GM10847 (cell line): ENCODE data around the gene SEZ6.

ENCODE experiments used
- POLR2A ChIP-seq: IDR thresholded peaks from 2 replicates; pipeline ENCODE4 v1.6.1; 2011; ENCODE audit not compliant: insufficient read length; ENCODE audit errors: extremely low read depth

Gene SEZ6

DNA sequence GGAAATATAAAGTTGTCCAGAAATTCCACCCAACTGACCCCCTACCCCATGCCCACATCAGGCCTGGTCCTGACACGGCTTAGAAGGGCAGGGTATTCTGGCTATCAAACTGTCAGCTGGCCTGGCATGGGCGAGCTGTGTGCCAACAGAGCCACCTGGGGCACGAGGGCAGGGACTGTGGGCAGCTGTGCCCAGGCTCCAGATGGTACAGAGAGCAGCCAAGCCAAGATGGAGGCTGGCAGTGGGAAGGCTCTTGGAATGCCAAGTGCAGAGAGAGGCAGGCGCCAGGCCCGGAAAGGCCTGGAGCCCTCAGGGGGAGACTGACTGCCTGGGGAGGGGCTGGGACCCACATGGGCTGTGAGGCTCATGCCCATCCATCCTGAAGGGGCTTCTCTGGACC lies 30.2 kb downstream of the SEZ6 start:
- TF ChIP-seq POLR2A: no peak

DNA sequence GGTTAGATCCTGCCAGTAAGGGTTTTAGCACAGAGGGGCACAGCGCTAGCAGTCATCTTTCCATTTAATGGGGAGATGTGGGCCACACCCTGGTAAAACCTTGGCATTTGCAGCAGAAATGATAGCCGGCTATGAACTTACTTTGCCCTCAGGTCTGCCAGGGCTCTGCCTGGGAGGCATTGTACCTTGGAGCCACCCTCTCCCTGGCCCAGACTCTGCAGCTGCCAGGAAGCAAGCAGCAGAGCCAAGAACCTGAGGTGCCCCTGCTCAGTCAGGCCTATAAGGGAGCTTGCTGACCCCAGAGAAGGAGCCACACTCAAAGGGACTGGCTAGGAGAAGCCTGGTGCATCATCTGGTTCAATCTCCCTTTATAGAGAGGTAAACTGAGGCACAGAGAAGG lies 30.8 kb downstream of the SEZ6 start:
- no peak for TF ChIP-seq POLR2A

GRCh38 chr17:28974451-28974850 lies 31.4 kb downstream of the SEZ6 start:
- TF ChIP-seq POLR2A: no peak

DNA sequence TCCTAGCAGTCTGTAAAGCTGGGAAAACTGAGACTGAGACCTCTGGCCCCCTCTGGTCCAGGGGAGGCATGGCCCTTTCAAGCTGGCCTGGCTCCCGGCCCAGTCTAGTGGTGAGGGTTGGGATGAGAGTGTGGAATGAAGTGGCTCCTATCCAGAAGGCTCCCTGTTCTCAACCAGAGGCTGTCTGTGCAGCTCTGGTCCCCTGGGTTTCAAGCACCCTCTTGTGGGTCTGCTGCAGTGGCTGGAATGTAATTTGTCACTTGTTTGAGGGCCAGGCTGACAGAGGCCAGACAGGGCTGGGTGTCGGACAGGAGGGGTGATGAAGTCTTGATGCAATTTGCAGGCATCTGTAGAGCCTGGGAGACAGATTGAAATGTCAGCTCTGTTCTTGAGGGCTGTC lies 32.4 kb downstream of the SEZ6 start:
- no peak for TF ChIP-seq POLR2A

DNA sequence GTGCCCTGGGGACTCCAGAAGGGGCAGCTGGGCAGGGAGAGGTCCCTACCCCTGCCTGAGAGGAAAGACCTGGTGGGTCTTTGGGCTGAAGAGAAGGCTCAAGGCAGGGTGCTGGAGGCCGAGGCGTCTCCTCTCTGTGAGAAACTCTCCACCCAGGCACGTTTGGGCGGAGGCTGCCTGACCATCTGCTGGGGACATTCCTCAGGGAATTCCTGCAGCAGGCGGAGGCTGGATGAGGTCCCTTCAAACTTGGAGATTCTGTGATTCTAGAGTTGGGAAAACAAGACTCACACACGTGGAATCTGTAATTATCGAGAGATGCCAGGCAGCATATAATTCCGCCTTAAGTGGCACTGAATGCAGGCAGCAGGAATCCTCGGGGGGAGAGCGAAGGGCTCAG lies 33.4 kb downstream of the SEZ6 start:
- no peak for TF ChIP-seq POLR2A

DNA sequence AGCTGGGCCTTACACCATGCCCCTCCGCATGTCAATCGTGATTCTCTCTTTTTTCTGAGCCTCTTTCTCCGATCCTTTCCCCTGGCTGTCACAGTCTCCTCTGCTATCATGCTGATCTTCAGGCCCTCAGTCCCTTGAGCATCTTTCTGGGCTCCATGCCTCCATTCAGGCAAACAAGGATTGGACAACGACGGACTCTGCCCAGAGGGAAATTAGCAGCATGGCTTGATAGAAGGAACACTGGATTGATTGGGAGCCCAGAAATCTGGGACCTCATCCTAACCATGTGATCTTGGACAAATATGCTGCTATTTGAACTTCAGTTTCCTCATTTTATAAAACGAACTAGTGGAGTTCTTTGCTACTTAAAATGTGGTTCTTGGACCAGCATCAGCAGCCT lies 35.0 kb downstream of the SEZ6 start:
- TF ChIP-seq POLR2A: no peak

- no peak for TF ChIP-seq POLR2A
Observed at GRCh38 chr17:28969706-28970393, 36.0 kb downstream of the SEZ6 start.

GRCh38 chr17:28968914-28969295 lies 36.9 kb downstream of the SEZ6 start:
- TF ChIP-seq POLR2A: no peak

- no peak for TF ChIP-seq POLR2A
Observed at GRCh38 chr17:28968231-28968913, 37.5 kb downstream of the SEZ6 start.

DNA sequence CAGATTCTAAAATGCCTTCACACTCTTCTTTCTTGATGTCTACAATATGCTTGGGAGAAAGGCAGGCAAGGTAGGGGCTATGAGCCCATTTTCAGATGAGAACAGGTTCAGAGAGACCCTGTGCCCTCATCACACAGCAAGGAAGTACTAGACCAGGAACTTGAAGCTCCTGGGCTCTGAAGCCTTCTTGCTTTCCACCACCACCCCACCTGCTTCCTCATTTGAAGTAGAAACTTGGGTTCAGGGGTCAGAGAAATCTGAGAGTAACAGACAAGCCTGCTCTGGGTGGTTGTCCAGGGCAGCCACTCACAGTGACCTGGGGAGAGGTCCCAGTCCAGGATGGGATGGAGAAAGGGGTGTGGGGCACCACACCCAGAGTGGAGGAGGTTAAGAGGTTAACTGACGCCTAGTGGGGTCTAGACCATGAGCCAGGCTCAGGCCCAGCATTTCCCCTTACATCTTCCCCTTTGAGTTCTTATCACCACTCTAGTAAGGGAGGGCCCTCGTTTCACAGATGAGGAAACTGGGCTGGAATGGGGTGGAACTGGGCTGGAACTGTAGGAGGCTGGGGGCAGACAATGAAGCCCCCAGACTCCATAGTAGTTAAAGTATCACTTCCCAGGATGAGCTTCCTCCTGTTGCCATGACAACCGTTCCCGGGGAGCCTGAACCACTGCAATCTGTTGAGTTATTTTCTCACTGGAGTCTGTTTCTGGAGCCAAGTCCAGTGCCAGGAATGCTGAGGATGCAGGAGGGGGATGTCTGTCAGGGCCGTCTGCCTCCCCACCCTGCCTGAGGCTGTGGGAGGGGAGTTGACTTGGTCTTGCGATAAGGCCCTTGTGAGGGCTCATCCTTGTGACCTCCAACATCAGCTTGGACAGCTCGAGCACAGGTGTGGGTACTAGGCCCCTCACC lies 38.4 kb downstream of the SEZ6 start:
- no peak for TF ChIP-seq POLR2A

DNA sequence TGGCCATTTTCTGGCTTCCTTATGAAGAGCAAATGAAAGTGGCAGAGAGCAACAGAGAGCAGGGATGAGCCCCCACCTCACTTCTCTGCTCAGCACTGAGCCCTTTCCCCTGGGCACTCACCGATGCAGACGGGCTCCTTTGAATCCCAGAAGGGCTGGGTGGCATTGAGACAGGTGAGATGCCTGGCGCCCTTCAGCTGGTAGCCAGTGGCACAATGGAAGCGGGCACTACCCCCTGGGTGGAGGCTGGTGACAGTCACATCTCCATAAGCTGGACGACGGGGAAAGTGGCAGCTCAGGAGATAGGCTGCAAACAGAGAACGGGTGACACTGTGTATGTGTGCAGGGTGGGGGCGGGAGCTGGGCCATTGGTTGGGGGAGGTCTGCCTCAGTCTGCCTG lies 42.0 kb downstream of the SEZ6 start:
- TF ChIP-seq POLR2A: no peak

DNA sequence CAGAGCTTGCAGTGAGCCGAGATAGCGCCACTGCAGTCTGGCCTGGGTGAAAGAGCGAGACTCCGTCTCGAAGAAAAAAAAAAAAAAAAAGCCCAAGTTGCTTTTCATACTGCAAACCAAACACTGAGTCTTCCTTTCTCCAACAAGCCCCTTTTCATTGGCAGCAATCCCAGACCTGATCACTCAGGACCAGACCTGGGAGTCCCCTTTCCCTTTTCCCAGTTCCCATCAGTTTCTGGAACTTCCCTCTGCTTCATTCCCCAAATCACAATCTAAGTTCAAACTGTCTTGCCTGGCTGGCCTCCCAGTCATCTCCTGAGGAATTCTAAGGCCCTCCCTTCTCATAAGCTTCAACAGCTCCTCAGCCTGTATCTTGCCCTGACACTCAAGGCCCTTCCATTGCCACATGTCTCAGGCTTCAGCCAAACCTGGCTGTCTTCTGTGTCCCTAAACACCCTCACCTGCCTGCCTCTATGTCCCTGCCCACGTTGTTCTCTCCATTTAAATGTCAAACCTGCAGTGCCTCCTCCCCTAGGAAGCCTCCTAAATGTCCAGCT lies 42.7 kb downstream of the SEZ6 start:
- TF ChIP-seq POLR2A: no peak

DNA sequence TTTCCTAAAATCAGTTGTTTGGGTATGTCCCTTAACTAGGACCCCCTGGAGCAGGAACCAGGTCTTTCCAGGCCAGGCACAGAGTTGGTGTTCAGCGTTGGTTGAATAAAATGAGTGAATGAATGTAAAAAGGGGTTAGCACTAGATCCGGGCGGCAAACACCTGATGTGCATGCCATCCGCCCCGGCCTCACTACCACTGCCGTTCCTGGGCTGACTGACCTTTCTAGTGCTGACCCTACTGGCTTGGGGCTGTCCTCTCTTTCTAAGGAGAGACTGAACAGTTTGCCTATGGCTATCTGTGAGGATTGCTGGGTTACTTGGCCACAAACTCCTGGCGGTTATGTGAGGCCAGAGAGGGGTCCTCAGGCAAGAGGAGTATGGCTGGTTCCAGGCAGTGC lies 44.4 kb downstream of the SEZ6 start:
- no peak for TF ChIP-seq POLR2A

GRCh38 chr17:28960256-28961061 lies 45.4 kb downstream of the SEZ6 start:
- no peak for TF ChIP-seq POLR2A

DNA sequence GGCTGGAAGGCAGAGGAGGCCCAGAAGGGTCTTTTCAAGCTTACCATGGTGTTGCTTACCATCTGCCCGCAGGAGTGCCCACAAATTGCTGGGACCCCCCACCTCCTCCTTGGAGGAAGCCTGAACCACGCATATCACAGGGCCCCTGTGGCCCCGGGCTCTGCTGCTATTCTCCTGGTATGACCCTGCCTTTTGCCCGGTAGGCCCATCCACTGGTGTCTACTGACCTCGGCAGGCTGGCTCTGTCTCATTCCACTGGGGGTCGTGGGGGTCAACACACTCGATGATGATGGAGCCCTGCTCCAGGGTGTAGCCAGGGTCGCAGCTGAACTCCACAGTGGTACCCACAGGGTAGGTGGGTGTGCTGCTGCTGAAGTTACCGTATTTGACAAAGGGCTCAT lies 46.4 kb downstream of the SEZ6 start:
- TF ChIP-seq POLR2A: no peak

DNA sequence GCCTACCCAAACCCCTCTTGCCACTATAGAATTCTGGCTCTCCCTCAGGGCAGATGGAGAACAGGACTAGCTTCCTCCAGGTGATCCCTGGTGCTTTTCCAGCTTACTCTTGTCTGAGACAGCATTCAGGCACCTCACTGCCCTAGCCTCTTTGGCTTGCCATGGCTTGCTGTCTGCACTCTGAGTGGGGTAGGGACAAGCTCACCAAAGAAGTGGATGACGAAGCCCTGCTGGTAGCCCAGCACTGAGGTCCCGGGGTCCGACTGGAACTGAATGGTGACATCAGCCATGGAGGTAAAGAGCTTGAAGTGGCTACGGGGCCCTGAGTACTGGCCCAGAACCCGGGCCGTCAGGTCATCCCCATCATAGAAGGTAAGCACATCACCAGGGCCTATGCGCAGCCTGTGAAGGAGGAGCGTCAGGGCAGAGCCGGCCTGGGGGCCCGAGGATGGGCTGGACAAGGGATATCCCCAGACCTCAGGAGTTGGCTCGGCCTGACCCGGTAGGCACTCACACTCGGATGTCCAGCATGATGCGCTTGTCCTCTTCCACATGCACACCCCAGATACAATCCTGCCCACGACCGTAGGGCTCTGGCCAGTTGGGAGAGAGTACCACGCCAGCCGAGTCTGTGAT lies 46.9 kb downstream of the SEZ6 start:
- no peak for TF ChIP-seq POLR2A
